GM12873 (cell line): ENCODE data around the gene CEP41.

ENCODE experiments used
- TF ChIP-seq, protein P1 (sequence below): IDR thresholded peaks from 2 replicates; pipeline ENCODE4 v1.5.1; 2012; ENCODE audit warnings: low read depth, mild to moderate bottlenecking, moderate library complexity, low read length, control low read depth; ENCODE audit not compliant: insufficient read depth; ENCODE audit errors: missing control alignments

The CEP41 gene

DNA sequence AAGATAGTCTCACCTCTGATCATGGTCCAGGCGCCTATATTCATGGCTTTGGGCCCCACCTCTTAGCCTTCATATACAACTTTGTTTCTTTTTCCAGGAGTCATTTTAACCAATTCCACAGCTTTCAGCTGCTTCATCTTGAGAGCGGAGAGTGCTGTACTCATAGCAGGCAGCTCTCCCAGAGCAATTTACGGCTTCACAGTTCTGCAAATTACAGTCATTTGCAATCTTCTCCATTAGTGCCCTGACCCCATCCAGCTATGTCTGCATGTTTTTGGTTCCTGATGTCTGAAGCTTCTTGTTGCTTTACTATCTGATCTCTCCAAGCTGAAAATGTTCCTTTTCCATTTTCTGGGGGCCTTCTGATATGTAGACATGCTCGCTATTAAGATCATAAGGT lies 33.1 kb upstream of the CEP41 start:
- TF ChIP-seq, protein P1, sequence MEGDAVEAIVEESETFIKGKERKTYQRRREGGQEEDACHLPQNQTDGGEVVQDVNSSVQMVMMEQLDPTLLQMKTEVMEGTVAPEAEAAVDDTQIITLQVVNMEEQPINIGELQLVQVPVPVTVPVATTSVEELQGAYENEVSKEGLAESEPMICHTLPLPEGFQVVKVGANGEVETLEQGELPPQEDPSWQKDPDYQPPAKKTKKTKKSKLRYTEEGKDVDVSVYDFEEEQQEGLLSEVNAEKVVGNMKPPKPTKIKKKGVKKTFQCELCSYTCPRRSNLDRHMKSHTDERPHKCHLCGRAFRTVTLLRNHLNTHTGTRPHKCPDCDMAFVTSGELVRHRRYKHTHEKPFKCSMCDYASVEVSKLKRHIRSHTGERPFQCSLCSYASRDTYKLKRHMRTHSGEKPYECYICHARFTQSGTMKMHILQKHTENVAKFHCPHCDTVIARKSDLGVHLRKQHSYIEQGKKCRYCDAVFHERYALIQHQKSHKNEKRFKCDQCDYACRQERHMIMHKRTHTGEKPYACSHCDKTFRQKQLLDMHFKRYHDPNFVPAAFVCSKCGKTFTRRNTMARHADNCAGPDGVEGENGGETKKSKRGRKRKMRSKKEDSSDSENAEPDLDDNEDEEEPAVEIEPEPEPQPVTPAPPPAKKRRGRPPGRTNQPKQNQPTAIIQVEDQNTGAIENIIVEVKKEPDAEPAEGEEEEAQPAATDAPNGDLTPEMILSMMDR: no peak

DNA sequence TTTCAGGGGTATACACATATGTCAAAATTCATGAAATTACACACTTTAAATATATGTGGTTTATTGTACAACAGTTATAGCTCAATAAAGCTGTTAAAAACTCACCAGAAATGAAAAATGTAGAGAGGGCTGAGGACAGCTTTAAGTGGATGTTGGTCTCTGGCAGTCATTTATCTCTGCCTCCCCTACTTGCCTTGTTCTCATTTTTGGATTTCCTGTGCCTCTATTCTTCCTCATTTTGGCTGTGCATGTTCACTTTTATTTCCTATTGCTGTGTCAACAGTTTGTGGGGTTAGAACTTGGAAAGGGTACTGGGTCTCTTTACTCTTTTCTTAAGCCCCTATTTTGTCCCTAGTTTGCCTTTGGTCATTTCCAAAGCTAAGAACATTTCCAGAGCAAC lies 32.5 kb upstream of the CEP41 start:
- TF ChIP-seq, protein P1: no peak

DNA sequence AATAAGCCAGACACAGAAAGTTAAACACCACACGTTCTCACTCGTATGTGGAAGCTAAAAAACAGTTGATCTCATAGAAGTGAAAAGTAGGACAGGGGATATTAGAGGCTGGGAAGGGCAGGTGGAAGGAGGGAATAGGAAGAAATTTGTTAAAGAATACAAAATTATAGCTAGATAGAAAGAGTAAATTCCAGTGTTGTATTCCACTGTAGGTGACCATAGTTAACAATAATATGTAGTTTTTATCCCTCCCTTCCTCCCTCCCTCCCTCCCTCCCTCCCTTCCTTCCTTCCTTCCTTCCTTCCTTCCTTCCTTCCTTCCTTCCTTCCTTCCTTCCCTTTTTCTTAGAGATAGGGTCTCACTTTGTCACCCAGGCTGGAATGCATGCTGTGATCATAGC lies 31.2 kb upstream of the CEP41 start:
- TF ChIP-seq, protein P1: no peak

DNA sequence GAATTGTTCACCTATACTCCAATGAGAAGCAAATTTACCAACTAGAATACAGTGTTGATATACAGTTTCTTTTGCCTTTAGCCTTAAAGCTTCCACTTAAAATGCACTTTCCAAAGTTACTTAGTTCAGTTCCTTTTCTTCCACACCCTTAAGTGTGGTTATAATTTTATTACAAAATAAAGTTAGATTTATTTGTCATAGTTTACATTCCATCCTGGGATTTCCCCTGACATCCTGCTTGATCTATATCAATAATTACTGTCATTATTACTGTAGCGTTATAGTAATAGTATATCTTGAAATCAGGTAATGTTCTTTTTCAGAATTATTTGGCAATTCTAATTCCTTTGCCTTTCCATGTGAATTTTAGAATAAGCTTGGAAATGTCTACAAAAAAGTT lies 27.8 kb upstream of the CEP41 start:
- TF ChIP-seq, protein P1: no peak

DNA sequence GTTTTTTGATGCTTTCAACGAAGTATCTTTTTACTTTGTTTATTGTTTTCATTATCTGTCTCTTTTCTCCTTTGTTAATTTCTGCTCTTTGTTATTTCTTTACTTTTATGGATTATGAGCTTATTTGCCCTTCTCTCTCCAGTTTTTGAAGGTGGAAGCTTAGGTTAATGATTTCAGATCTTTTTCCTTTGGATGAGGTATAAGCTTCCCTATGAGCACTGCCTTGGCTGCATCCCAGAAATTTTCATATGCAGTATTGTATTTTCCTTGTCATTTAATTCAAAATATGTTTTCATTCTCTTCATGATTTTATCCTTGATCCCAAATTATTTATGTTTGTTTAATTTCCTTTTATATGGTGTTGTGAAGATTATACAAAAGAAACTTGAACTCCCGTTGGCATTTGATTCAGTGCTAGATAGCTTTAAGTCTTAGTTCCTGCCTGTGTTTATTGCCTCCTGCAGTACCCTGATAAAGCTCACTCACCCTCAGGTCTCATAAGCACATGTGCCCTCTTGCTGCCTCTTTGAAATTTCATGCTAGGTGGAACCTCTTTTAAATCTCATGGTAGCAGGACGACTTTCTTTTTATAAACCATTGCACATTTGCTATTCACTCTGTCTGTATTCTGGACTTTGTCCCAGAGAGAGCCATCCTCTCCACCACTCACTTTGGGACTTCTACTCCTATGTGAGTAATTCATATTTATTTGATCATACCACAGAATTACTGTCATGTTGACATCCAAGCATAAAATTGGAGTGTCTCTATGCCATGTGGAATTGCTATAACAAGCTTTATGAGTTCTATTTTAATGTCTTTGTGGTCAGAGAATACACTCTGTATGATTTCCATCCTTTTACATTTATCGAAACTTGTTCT lies 23.0 kb upstream of the CEP41 start:
- TF ChIP-seq, protein P1: no peak

DNA sequence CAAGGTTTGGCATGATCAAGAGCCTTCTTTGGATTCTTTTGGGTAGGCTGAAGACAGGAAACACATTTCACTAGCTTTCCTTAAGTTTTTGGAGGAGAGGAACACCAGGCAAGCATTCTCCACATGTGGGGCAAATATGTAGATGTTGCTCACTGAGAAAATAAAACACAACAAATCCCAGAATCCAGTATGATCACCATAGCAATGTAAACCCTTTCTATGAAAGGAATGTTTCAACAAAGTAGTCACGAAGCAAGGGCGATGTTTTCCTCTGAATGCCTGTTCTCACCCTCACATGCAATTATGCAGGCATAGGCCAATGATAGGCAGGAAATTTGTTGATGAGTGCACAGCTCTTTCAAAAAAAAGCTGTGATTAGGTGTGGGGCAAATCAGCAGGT lies 20.5 kb upstream of the CEP41 start:
- TF ChIP-seq, protein P1: no peak

DNA sequence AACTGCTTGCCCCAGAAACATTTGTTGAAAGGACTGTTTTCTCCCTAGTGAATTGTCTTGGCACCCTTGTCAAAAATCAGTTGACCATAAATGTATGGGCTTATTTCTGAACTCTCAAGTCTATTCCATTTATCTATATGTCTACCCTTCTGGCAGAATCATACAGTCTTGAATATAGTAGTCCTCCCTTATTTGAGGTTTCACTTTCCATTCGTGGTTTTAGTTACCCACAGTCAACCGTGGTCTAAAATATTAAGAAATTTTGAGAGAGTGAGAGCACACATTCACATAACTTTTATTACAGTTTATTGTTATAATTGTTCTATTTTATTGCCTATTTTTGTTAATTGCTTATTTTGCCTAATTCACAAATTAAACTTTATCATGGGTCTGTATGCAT lies 17.4 kb upstream of the CEP41 start:
- TF ChIP-seq, protein P1: no peak
